GM12872 (cell line): Measurements from ENCODE around the gene APBA2.

Experiments used
- TF ChIP-seq, protein P1 (sequence below): IDR thresholded peaks from 3 replicates; pipeline ENCODE4 v1.5.1; 2011; ENCODE audit warnings: low read depth, mild to moderate bottlenecking, low read length, moderate library complexity; ENCODE audit not compliant: insufficient read depth

Gene APBA2

DNA sequence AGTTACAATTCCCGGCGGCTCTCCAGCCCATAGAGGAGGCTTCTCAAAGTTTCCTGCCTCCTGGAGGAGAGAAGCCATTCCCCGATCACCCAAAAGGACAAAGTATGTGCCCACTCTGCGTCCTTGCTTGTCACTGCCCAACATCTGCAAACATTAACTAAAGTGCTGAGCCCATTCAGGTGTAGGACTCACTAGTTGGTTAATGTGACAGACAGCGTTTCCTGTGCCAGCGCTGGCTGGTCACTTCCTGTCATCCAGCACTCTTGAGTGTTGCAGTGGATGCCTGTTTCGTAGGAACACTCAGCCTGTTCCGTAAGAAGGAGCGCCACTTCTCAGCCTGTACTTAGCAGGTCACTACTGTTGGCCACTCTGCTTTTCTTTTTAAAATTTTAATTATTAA lies 100.3 kb downstream of the APBA2 start:
- TF ChIP-seq, protein P1, sequence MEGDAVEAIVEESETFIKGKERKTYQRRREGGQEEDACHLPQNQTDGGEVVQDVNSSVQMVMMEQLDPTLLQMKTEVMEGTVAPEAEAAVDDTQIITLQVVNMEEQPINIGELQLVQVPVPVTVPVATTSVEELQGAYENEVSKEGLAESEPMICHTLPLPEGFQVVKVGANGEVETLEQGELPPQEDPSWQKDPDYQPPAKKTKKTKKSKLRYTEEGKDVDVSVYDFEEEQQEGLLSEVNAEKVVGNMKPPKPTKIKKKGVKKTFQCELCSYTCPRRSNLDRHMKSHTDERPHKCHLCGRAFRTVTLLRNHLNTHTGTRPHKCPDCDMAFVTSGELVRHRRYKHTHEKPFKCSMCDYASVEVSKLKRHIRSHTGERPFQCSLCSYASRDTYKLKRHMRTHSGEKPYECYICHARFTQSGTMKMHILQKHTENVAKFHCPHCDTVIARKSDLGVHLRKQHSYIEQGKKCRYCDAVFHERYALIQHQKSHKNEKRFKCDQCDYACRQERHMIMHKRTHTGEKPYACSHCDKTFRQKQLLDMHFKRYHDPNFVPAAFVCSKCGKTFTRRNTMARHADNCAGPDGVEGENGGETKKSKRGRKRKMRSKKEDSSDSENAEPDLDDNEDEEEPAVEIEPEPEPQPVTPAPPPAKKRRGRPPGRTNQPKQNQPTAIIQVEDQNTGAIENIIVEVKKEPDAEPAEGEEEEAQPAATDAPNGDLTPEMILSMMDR: no peak

DNA sequence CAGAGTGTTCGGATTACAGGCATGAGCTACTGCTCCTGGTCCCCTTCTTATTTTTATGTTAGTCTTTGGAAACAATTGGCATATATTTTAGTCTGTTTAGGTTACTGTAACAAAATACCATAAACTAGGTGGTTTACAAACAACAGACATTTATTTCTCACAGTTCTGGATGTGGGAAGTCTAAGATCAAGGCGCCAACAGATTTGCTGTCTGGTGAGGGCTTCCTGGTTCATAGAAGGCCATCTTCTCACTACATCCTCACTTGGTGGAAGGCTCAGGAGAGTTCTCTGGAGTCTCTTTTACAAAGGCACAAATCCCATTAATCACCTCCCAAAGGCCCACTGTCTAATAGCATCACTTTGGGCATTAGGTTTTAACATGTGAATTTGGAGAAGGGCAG lies 101.0 kb downstream of the APBA2 start:
- TF ChIP-seq, protein P1: no peak

DNA sequence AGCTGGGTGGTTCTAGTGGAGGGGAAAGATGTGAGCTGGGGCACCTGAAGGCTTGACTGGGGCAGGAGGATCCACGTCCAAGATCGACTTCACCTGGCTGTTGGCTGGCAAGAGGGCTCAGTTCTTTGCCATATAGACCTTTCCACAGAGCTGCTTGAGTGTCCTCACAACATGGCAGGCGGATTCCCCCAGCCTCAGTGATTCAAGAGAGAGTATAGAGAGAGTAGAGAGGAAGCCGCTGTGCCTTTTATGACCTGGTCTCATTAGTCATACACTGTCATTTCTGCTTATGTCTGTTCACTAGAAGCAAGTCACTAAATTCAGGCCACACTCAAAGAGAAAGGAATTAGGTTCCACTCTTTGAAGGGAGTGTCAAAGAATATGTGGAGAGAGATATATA lies 101.6 kb downstream of the APBA2 start:
- TF ChIP-seq, protein P1: no peak

DNA sequence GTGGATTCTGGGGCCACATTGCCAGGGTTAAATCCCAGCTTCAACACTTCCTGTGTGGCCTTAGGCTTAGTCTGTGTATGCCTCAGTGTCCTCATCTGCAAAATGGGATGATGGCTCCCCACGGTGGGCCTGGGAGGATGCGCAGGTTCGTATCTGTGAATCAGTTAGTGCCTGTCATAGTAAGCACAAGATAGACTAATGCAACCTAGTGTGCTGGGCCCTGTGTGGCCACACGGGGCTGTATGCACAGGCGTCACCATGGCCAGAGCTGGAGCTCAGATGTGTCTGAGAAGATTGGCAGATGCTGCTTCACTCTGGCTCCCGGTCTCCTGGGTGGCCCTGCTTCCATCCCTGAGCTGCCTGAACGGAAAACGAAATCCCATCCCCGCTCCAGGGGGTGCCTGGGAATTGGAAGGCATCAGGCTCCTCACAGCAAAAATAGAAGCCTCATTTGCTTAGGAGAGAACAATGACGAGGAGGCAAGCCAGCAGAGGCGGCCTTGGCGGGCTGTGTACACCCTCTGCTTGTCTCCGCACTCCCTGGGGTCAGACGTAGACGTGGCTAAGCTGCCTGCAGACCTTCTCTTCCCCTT lies 103.6 kb downstream of the APBA2 start:
- TF ChIP-seq, protein P1: peak; percentile 27; the same call in 1 of the 3 replicates

DNA sequence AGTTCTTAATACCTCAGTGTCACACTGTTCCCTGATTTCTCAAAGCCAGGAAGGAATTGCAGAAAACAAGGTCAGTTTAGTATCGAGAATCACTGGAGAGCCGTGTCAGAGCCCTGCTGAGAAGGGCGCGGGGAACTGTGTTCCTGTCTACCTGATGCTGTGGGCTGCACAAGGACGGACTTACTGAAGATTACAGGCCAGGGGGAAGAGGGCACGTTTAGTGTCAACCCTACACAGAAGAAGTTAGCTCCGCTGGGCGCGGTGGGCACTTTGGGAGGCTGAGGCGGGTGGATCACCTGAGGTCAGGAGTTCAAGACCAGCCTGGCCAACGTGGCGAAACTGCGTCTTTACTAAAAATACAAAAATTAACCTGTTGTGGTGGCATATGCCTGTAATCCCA lies 104.1 kb downstream of the APBA2 start:
- TF ChIP-seq, protein P1: no peak

DNA sequence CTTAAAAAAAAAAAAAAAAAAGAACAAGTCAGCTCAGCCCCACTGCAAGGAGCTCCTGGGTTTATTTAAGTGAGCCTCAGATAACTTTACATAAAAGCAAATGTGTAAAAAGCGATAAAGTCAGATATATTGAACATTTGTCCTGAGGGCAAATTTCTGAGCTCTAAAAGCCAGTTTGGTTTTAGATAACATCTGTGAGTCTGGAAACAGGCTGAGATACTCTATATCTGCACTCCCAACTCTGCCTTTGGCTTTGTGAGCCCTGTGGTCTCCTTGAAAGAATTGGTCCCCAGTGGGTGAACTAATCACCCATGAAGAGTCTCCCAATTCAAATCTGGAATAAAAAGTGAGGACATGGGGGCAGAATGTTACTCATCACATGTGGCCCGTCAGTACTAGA lies 104.6 kb downstream of the APBA2 start:
- TF ChIP-seq, protein P1: no peak

DNA sequence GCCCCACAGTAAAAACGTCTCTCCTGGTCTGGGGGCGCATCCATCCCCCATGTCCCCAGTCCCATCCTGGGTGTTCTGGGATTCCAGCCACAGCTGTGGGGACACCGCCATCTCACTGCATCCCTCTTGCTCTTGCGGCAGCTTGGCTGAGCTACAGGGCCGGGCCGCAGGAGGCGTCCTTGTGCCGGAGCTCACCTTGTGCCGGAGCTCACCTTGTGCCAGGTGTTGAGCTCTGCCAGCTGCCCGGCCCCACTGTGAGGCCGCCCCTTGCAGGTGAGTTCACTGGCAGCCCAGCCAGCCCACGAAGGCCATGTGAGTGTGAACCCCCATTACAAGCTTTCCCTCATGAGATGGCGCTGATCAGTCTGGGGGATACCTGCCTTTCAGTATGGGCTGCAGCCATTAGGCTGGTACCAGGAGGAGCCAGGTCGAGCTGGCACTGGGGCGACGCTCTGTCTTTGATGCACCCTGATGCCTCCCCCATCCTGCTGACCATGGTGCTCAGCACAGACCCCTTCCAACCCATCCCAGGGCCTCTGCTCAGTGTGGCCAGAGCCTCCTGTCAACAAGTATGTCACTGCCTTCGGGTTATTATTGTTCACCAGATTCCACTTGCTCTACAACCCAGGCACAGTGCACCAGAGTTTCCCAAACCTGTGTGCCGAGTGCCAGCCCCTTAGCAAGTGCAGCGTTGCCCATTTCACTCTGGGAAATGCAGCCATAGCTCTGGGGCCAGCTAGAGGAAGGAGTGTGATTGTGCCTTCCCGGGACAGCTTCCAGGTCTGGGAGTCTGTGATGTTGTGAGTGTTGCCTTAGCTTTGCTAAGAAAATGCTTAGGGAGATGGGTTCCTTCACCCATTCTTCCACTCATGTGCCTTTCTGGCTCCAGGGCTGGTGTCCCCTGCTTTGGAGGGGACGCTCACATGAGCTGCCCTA lies 105.7 kb downstream of the APBA2 start:
- TF ChIP-seq, protein P1: no peak
